Measurements from ENCODE around the gene C10orf53.

The C10orf53 gene, protein sequence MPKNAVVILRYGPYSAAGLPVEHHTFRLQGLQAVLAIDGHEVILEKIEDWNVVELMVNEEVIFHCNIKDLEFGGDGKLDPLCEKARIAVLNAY

DNA sequence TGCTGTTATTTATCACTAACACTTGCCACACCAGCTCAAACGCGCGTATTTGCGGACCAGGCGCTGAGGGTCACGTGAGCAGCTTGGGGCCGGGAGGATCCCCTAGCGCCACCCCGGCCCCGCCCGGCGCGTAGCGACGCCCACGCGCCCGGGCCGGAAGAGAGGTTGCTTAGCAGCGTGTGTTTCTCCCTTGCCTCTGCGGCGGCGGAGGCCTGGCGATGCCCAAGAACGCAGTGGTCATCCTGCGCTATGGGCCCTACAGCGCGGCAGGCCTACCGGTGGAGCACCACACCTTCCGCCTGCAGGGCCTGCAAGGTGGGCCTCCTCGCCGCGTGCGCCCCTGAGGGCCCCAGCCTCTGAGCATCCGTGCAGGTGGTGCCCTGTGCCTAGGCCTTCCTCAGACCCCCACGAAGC lies at the start of gene C10orf53:
Gene C10orf53 (plus strand): TSS at position 172 of the 414 bp plus-strand sequence. CDS start 47 bp downstream, at position 219.
- no peak for DNase-seq

- no peak for DNase-seq
Measured at GRCh38 chr10:49631975-49632374, 47.5 kb upstream of the C10orf53 start.

DNA sequence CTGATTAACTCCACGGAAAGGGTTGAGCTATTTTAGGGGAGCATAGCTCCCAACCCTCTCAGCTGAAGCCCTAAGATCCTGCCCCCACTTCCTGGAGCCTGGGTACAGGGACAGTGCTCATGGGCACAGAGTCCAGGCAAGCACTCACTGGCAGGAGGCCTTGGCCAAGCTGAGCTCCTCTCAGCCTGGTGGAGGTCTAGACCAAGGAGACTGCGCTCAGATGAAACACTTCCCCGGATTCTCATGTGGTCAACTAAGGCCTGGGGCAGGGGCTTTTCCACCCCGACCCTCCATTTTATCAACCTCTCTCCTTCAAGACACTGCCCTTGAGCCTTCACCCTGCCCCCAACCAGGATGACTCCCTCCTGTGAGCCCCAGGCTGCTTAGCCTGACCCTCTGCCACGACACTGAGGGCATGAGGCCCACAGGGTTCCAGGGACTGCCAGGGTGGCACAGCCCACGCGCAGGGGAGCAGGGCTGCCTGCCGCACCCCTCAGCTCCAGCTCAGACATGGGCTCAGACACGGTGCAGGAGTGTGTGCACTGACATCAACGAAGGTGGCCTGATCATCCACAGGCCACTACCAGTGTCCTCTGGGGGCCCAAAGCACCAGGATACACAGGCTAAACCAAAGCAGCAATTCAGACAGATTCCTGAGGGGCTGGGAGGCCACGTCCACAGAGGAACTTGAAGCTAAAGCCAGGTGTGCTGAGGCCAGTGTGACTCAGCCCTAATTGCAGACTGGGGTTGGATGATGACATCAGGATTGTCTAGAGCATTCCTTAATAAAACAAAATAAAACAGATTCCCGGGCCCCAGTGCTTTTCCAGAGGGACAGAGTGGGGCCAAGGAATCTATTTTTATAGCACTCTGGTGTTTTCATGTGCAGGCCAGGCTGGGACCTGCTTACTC lies 46.8 kb upstream of the C10orf53 start:
- no peak for DNase-seq

GRCh38 chr10:49633327-49634068 lies 46.0 kb upstream of the C10orf53 start:
- no peak for DNase-seq

- no peak for DNase-seq
Measured at GRCh38 chr10:49634069-49634660, 45.3 kb upstream of the C10orf53 start.

GRCh38 chr10:49642311-49642710 lies 37.1 kb upstream of the C10orf53 start:
- DNase-seq: no peak

DNA sequence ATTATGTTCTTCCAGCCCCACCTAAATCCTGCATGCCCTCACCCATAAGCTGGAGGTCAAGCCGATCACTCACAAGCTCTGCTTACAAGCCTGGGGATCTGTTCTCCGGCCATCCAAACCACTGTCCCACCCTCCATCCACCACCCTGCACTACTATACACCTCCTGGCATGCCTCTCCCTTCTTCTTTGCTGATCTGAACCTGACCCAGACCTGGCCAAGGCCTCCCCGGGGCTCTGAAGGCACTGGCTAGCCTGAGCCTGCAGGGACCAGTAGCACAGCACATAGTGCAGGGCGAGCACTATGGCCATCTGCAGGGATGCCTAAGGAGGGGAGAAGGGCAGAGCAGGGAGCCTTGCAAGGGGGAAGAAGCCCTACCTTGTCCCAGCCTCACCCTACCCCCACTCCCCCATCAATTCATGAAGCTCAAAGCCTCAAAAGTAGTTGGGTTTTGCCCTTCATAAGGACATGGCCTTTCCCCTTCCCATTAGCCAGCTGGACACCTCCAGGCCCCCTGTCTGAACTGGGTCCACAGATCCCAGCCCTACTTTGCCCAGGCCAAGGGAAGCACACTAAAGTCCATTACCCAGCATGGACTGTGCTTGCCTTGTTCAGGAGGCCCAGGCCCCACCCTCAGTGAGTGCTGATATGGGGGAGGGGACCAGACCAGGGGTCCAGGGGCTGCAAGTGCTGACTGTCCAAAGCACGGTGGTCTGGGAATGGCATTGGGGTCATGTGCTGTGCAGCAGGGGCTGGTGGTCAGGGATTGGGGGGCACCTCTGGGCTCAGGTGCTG lies 36.0 kb upstream of the C10orf53 start:
- DNase-seq: no peak

GRCh38 chr10:49644035-49644646 lies 35.3 kb upstream of the C10orf53 start:
- DNase-seq: no peak

GRCh38 chr10:49645417-49645816 lies 34.0 kb upstream of the C10orf53 start:
- DNase-seq: no peak

DNA sequence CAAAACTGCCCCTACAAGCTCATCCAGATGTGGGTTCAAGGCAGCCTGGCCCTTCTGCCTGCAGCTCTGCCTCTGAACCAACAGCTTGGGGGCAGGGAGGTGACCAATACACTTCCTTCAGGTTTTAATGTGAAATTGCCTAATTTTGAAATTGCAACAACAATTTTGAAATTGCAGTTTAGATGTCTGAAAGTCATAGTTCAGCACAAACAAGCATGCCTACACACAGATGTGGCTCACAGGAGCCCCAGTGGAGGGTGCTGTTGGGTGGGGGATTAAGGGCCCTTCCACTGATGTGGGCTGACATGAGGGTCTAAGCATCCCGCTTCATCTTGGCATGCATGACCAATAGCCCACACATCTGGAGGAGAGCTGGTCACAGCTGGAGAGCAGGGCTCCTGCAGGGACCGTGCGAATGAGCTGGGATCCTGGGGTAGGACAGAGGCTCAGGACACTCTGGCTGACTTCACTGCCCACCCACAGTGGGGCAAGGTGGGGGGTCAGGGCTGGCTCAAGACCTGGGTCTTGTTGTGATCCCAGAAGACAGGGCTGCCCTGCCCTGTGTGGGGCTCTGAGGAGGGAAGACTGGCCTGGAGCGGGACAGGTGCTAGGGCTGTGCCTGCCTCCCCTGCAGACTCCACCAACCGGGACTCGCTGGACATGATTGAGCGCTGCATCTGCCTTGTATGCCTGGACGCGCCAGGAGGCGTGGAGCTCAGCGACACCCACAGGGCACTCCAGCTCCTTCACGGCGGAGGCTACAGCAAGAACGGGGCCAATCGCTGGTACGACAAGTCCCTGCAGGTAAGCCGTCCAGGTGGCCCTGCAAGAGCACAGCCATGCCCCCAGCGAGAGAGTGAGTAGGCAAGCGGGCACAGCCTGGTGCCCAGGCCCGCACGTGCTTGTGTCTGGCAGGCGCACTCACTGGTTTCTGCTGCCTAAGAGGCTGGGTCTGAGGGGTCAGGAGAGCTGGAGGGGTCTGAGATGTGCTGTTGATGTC lies 33.3 kb upstream of the C10orf53 start:
- no peak for DNase-seq

GRCh38 chr10:49647554-49647953 lies 31.9 kb upstream of the C10orf53 start:
- no peak for DNase-seq

DNA sequence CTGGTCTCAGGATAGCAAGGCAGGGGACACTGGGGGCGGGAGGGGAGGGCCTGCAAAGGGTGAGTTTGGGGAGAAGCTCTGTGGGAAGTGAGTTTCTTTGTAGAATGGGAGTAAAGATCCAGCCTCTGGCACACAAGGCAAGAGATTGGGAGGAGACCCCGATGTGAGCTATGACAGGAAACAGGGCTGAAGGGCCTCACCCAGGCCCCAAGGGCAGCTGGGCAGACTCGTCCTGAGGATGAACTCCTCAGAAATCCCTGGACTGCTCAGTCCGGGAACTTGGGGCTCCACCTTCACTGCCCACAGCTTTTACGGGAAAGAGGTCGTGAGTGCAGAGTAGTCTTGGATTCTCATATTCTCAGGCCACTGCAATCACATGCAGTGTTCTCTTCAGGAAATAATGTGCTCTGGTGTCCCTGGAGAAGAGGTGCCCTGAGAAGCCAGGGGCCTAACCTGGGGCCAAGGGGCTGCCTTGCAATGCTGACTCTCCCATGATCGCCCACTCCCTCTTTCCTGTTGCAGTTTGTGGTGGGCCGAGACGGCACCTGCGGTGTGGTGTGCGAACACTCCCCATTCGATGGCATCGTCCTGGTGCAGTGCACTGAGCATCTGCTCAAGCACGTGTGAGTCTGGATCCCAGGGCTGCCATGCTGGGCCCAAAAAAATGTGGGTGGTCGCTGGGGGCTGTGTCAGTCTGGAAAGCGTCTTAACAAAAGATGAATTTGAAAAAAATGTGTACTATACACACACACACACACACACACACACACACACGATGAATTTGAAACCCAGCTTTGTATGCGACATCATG lies 31.3 kb upstream of the C10orf53 start:
- no peak for DNase-seq

GRCh38 chr10:49649294-49649693 lies 30.2 kb upstream of the C10orf53 start:
- no peak for DNase-seq

DNA sequence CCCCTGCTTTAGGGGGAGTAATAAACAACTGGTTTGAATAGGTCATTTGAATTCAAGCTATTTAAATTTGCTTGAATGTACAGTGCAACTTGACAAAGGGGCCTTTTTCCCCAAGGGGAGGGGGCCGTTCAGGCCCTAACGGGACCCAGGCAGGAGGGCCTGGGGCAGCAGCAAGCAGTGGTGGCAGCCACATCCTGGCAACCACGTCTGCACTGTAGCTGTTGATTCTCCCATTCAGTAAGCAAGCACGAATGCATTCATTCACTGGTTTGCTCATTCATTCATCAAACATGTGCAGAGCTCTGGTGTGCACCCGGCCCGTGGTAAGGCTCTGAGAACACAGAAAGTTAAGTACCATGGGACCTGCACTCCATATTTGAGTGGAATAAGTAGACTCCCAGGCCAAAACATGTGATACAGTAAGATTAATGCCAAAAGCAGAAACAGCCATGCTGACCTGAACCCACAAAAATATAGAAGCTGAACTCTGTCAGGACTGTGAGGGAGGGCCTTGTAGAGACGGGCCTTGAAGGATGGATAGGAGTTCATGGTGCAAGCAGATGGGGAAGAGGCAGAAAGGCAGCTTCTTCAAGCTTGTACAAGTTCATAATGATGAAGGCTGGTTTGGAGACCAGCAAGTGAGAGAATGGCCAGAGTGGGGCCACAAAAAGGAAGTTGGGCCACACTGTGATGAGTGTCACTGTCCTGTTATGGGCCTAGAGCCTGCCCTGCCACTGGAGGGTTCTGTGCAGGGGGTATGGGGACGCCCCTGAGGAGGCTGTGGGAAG lies 29.3 kb upstream of the C10orf53 start:
- DNase-seq: no peak

DNA sequence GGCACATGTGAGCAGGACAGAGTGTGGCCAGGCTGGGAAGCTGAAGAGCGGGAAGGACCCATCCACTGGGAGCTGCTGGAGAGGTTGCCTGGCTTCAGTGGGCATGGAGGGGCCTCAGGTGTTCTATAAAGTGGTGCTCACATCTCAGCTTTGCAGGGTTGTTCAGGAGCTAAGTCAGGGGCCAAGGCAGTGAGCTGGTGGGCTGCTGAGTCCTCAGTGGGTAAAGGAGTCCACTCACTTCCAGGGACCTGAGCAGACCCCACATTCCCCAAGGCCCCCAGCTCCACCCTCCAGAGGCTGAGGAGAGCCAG lies 28.8 kb upstream of the C10orf53 start:
- DNase-seq: no peak

DNA sequence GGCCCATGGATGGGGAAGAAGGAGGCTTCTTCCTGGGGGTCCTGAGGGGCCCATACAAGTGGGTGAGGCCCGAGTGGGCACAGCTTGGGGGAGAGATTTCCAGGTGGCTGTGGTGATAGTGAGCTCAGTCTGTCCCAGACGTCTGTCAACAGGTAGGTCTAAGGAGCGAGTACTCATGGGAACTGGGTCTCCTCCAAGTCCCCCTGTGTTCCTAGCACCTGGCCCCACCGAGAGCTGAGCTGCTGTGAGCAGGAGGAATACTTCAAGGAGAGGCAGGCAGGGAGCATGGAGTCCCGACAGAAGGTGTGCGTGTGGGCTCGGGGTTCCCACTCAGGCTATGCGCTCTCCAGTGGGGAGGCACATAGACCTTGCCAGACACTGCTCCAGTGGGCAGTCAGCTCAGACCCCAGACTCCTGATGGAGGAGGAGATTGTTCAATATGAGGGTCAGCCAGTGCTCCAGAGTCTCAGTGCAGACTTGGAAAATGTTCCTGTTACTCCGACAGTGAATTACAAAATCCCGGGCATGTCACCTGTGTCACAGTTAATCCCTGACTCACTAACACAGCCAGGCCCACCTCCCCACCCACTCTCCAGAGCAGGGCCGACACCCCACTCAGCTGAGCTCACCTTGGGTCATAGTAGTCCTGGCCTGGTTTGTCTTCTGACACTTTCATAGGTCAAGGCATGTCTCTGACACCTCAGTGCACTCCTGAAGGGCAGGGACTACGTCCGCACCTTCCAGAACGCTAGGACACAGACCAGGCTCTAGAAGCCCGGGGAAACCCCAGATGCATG lies 28.2 kb upstream of the C10orf53 start:
- DNase-seq: no peak

DNA sequence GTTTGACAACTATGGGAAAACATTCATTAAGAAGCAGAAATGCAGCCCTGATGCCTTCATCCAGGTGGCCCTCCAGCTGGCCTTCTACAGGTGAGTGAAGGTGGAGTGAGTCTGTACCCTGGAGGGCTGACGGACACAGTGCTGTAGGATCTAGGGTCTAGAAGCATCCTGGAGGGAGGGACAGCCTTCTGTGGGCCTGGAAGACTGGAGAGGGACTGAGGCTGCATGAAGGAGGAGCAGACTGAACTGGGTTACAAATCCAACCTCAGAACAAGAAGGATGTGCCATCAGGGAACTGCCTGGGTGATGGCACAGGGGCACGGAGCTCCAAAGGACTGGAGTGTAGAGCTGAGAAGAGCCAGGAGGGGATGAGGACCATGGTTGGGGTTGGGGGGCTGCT lies 27.5 kb upstream of the C10orf53 start:
- no peak for DNase-seq

Data from GOT3 (cell line).